ENCODE results near the gene ECE2. TPM values are rescaled to one million over a fixed set of nuclear protein-coding genes. Genes with fewer than 3 reads are reported as not detected.

The ECE2 gene
- not detected for total RNA-seq

DNA sequence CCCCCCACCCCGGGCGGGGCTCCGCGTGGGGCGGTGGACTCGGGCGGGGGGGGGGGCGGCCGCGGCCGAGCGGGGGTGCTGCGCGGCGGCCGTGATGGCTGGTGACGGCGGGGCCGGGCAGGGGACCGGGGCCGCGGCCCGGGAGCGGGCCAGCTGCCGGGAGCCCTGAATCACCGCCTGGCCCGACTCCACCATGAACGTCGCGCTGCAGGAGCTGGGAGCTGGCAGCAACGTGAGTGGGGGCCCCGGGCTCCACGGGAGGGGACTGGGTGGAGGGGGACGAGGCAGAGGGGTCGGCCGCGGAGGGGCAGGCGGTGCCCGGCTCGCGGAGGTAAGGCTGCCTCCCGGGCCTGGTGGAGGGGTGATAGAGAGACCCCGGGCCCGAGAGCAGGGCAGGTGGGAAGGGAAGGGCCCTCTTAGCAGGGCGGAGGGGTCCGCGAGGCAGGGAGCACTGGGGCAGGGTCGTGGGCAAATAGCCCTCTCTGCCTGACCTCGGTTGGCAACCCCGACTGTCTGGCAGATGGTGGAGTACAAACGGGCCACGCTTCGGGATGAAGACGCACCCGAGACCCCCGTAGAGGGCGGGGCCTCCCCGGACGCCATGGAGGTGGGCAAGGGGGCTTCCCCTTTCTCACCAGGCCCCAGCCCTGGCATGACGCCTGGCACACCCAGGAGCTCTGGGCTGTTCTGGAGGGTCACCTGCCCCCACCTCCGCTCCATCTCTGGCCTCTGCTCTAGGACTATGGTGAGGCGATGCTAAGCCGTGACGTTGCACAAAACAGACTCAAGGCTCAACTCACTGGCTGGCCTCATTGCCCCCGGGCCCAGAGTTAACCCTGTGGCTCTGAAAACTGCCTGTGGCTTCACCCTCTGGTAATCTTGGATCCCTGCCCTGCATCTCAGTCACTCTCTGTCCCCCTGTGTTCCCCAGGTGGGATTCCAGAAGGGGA is at the start of gene ECE2:
TSS of gene ECE2 (plus strand) at position 62 of the 950 bp plus-strand sequence. CDS start at position 194, 132 bp downstream.
- Histone ChIP-seq H3K4me1 (ENCODE audit: insufficient read depth, low read length) (no peaks in the 10 kb centered on the region), H3K4me3 (ENCODE audit: low read length) (no peak within 1 kb of the TSS), H3K9me3 (ENCODE audit: low read depth, low read length) (no peaks in the 10 kb centered on the region), H3K27me3 (ENCODE audit: insufficient read depth, low read length) (peaks cover 34% of the 10 kb centered on the region)

DNA sequence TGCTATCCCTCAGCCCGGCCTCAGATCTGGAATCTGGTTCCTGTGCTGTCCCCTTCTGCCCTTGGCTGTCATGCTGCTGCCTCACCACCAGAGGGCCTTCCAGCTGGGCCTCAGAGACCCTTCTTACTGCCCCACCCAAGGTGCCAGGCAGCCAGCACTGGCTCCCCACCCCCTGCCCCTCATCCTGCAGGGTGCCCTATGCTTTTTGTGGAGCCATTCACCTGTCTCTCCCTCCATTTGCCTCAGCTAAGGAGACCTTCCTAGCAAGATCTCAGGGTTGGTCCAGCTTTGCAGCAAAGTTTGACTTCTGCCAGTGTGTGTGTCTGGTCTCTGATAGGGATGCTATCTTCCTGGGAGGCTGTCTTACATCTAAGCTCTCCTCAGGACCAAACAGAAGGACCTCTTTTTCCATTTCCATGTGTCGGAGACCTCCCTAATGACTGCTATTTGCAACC is 48.3 kb upstream of the ECE2 start:
- H3K27me3 ChIP-seq (ENCODE audit: insufficient read depth, low read length) = peaks cover 47% of the 10 kb centered on the region
- no peaks in the 10 kb centered on the region for H3K9me3 ChIP-seq (ENCODE audit: low read depth, low read length)
- H3K4me1 ChIP-seq (ENCODE audit: insufficient read depth, low read length) = peaks cover 19% of the 10 kb centered on the region
- no peak overlapping the region for H3K4me3 ChIP-seq (ENCODE audit: low read length)

DNA sequence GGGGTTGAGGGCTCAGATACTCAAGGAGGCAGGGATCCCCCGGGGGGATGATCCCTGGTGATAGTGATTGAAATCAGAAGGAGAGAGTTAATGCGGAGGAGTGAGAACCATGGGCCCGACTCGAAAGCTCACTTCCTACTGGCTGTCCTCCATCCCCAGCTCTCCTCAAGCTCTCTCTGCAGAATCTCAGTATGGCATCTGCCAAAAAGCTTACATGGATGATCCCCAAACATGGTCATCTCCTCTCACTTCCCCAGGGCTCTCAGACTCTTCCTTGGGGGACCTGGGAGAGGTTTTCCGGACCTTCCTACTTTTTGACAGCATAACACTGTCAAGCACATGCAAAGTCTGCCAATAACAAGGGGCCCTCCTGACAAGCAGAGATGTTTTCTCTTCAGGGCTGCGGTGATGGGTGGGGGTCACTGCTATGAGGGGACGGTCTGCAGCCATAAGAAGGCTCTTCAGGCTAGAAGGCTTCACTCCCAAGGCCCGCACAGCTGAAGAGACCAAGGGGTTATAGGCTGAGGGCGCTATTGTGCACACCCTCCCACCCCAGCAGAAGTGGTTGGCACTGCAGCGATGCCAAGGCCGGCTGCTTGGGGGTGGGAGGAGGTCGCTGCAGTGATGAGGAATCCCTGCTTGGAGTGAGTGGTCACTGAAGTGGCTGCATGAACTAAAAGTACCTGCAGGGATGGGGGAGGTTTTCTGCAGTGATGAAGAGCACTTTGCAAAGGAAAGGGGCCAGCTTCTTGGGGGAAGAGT is 47.3 kb upstream of the ECE2 start:
- Histone ChIP-seq H3K4me1 (ENCODE audit: insufficient read depth, low read length) (peaks cover 19% of the 10 kb centered on the region), H3K9me3 (ENCODE audit: low read depth, low read length) (no peaks in the 10 kb centered on the region), H3K4me3 (ENCODE audit: low read length) (no peak overlapping the region), H3K27me3 (ENCODE audit: insufficient read depth, low read length) (peaks cover 51% of the 10 kb centered on the region)

DNA sequence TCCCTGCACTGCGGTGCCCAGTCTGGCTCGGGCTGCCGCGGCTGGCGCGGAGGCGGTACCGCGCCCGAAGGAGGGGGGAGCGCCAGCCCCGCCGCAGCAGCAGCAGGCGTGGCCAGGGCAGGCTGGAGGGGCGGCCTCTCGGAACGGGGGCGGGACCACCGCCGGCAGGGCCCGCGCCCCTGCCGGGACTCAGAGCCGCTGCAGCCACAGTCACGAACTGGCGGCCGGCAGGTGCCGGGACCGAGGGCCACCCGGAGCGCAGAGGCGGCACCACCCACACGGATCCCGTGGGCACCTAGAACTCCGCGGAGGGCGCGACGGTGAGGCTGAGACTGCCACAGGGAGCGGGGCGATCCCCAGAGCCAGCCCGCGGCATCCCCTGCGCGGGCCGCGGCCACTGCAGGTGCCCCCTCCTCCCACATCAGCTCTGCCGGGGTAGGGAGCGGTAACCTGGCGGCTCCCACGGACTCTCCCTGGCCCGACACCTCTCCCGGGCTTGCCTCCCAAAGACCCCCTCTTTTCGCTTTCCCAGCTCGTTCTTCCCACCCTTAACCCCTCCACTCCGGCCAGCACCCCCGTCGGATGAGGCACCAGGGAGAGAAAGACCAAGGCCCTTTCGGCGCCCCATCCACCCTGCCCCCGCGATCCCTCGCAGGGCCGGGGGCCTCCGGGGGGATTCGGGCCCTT is 46.3 kb upstream of the ECE2 start, which contains the start of gene VWA5B2:
TSS of gene VWA5B2 (plus strand) at position 192 of the 687 bp plus-strand sequence. CDS start 944 bp downstream, outside the sequence.
- Histone ChIP-seq H3K9me3 (ENCODE audit: low read depth, low read length) (no peaks in the 10 kb centered on the region), H3K4me3 (ENCODE audit: low read length) (peak within 1 kb of the TSS; percentile 6), H3K27me3 (ENCODE audit: insufficient read depth, low read length) (peaks cover 51% of the 10 kb centered on the region), H3K4me1 (ENCODE audit: insufficient read depth, low read length) (peaks cover 19% of the 10 kb centered on the region)

DNA sequence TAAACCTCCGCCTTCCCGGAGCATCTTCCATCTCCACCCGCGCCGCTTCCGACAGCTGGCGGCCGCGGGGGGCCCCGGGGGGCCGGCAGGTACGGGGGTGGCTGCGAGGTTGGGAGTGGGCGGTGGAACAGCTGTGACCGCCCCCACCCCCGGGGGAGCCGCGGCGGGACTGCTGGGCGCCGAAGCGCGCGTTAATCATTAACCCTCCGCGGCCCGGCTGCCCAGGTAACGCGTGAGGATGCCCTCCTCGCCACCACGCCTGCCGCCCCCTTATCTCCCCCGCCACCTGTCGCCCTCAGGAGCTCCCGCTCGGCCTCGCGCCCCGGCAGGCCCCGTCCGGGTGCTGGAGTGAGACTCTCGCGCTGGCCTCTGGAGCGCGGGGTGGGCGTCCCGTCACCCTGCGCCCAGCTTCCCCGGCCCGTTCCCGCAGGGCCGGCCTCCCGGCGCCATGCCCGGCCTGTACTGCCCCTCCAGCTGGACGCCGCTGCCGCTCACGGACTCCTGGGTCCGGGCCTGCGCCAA is 45.7 kb upstream of the ECE2 start:
- no peak overlapping the region for H3K4me3 ChIP-seq (ENCODE audit: low read length)
- H3K4me1 ChIP-seq (ENCODE audit: insufficient read depth, low read length) = peaks cover 19% of the 10 kb centered on the region
- H3K27me3 ChIP-seq (ENCODE audit: insufficient read depth, low read length) = peaks cover 51% of the 10 kb centered on the region
- H3K9me3 ChIP-seq (ENCODE audit: low read depth, low read length) = no peaks in the 10 kb centered on the region

DNA sequence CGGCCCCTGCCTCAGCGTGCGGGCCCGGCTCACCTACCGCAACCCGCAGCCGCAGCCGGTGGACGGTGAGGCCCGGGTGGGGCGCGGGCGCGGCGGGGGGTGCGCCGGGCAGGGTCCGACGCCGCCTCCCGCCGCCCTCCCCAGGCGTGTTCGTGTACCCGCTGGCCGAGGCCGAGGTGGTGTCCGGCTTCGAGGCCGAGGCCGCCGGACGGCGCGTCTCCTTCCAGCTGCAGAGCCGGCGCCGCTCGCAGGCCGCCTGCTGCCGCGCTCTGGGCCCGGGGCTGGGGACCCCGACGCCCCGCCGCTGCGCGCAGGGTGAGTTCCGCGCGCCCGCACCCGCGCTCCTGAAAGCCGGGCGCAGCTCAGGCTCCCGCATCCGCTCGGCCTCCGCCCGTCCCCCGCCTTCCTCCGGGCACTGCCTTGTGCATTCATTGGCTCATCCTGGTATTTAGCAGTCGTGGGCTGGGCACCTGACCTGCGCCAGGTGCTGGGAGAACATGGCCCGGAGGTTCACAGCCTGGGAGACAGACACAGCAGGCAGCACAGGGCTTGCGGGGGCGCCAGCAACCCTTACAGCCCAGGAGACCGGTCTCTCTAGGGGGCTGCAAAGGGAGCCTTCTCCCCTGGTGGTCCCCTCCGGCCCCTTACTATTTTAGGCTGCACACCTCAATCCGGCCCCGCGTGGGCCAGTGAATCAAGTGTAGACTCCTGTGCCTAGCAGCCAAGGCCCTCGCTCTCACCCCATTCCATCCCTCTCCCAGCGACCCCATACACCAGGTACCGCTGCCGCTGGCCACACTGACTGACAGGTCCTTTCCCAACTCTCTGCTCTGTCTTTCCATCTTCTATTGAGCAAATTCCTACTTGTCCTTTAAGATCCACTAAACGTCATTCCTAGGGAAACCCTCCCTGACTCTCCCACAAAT is 45.0 kb upstream of the ECE2 start:
- no peak overlapping the region for H3K4me3 ChIP-seq (ENCODE audit: low read length)
- peaks cover 51% of the 10 kb centered on the region for H3K27me3 ChIP-seq (ENCODE audit: insufficient read depth, low read length)
- H3K9me3 ChIP-seq (ENCODE audit: low read depth, low read length) = no peaks in the 10 kb centered on the region
- H3K4me1 ChIP-seq (ENCODE audit: insufficient read depth, low read length) = peaks cover 19% of the 10 kb centered on the region

DNA sequence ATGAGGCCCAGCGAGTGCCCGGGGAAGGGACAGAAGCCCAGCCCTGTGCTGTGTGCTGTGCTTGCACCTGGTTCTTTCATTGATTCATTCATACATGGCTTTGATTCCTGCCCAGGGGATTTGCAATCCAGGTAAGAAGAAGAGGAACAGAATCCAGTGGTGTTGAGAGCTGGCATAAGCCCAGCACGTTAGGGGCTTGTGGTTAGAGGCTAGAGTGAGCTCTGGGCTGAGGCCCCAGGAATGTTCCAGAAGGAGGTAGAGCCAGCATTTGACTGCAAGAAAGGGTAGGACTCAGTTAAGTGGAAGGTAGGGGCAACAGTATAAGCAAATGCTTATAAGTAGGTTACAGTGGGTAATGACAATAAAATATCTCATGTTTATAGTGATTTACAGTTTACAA is 44.2 kb upstream of the ECE2 start:
- H3K4me3 ChIP-seq (ENCODE audit: low read length) = no peak overlapping the region
- H3K9me3 ChIP-seq (ENCODE audit: low read depth, low read length) = no peaks in the 10 kb centered on the region
- H3K4me1 ChIP-seq (ENCODE audit: insufficient read depth, low read length) = peaks cover 19% of the 10 kb centered on the region
- peaks cover 46% of the 10 kb centered on the region for H3K27me3 ChIP-seq (ENCODE audit: insufficient read depth, low read length)

DNA sequence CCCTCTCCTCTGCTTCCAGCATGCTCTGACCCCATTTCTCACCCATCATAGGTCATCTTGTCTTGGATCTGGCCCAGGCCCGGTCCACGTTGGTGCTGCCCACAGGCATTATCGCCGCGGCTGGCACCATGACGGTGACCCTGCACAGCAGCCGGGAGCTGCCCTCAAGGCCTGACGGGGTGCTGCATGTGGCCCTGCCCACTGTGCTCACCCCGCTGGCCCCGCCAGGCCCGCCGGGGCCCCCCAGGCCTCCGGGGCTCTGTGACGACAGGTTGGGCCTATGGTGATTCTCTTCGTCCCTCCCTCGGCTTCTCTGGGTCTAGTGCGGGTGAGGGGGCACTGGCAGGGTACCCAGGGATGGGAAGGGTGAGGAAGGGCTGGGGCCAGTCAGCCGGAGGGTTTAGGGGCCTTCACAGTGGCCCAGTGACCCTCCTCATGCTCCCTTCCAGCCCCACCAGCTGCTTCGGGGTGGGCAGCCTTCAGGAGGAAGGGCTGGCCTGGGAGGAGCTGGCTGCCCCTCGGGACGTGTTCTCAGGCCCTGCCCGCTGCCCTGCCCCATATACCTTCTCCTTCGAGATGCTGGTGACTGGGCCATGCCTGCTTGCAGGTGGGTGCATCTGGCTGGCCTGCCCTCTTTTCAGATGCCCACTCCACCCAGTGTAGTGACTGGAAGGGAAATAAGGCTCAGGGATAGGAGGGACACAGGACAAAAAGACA is 42.5 kb upstream of the ECE2 start:
- H3K4me3 ChIP-seq (ENCODE audit: low read length) = no peak overlapping the region
- peaks cover 19% of the 10 kb centered on the region for H3K4me1 ChIP-seq (ENCODE audit: insufficient read depth, low read length)
- peaks cover 36% of the 10 kb centered on the region for H3K27me3 ChIP-seq (ENCODE audit: insufficient read depth, low read length)
- H3K9me3 ChIP-seq (ENCODE audit: low read depth, low read length) = no peaks in the 10 kb centered on the region

DNA sequence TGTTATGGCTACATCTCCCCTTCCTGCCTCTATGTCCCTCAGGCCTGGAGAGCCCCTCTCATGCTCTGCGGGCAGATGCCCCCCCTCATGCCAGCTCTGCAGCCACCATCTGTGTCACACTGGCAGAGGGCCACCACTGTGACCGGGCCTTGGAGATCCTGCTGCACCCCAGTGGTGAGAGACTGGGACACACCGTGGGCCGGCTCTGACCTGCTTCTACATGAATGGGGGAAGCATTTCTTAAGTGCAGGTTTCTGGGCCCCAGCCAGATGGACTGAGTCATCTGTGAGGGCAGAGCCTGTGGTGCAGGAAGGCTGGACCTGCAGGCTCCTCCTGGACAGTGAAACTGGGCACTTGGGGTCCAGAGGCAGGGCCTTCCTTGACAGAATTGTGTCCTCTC is 41.6 kb upstream of the ECE2 start:
- H3K27me3 ChIP-seq (ENCODE audit: insufficient read depth, low read length) = peaks cover 30% of the 10 kb centered on the region
- H3K4me3 ChIP-seq (ENCODE audit: low read length) = no peak overlapping the region
- H3K4me1 ChIP-seq (ENCODE audit: insufficient read depth, low read length) = peaks cover 18% of the 10 kb centered on the region
- no peaks in the 10 kb centered on the region for H3K9me3 ChIP-seq (ENCODE audit: low read depth, low read length)

DNA sequence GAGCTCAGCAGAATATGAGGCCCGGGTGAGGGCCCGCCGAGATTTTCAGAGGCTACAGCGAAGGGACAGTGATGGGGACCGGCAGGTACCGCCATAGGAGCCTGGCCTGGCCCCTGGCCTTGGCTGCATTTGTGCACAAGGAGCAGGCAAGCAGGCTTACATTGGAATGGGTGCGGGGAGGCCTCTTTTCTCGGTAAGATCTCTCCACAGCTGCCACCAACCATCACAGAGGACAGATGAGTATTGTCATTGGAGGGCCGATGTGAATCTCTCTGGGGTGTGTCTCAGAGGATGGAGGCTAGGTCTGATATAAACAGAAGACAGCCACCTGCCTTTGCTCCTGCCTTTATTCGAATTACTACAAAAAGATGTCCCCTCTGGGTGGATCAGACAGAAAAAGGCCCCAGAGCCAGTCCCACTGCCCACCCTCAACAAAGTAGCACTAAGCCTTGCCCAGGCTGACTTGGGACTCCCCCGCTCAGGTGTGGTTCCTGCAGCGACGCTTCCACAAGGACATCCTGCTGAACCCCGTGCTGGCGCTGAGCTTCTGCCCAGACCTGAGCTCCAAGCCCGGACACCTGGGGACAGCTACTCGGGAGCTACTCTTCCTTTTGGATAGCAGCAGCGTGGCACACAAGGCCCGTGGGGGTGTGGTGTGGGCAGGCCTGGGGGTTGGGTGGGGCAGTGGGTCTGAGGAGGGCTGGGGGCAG is 41.0 kb upstream of the ECE2 start:
- Histone ChIP-seq H3K4me1 (ENCODE audit: insufficient read depth, low read length) (peaks cover 12% of the 10 kb centered on the region), H3K27me3 (ENCODE audit: insufficient read depth, low read length) (peaks cover 26% of the 10 kb centered on the region), H3K9me3 (ENCODE audit: low read depth, low read length) (no peaks in the 10 kb centered on the region), H3K4me3 (ENCODE audit: low read length) (no peak overlapping the region)

DNA sequence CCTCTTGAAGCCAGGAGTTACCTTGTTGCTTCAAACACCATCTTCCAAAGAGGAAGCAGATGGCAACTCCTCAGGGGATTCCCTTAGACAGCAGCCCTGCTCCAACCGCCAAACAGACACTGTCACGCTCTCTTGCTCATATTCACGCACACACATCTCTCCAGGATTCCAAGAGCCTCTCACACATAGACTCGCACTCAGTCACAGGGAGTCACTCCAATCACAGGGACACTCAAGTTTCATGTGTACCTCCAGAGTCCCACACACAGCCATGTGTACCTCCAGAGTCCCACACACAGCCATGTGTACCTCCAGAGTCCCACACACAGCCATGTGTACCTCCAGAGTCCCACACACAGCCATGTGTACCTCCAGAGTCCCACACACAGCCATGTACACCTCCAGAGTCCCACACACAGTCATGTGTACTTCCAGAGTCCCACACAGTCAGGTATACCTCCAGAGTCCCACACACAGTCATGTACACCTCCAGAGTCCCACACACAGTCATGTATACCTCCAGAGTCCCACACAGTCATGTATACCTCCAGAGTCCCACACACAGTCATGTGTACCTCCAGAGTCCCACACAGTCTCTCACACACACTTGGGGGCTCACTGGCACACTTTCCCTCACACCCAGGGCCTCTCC is 40.3 kb upstream of the ECE2 start:
- Histone ChIP-seq H3K4me3 (ENCODE audit: low read length) (no peak overlapping the region), H3K27me3 (ENCODE audit: insufficient read depth, low read length) (peaks cover 23% of the 10 kb centered on the region), H3K4me1 (ENCODE audit: insufficient read depth, low read length) (peaks cover 5% of the 10 kb centered on the region), H3K9me3 (ENCODE audit: low read depth, low read length) (no peaks in the 10 kb centered on the region)

DNA sequence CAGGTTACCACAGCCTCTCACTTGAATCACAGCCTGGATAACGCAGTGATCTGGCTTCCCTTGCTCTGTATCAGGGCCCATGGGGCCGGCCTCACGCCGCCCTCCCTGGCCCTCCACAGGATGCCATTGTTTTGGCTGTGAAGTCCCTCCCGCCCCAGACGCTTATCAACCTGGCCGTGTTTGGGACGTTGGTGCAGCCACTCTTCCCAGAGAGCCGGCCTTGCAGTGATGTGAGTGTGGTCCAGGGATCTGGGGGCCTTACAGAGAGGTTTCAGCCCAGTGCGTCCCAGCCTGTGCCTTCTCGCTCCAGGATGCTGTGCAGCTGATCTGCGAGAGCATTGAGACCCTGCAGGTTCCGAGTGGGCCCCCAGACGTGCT is 39.8 kb upstream of the ECE2 start:
- Histone ChIP-seq H3K4me3 (ENCODE audit: low read length) (no peak overlapping the region), H3K9me3 (ENCODE audit: low read depth, low read length) (no peaks in the 10 kb centered on the region), H3K4me1 (ENCODE audit: insufficient read depth, low read length) (no peaks in the 10 kb centered on the region), H3K27me3 (ENCODE audit: insufficient read depth, low read length) (peaks cover 20% of the 10 kb centered on the region)

Data from mononuclear cell (primary cell).